Endothelial cell of umbilical vein (primary cell): Measurements from ENCODE around the gene GOLGA6A. TPM values are rescaled to one million over a fixed set of nuclear protein-coding genes. Genes with fewer than 3 reads are reported as not detected.
"Not testable (repeated sequence)": the region's sequence is repeated elsewhere in the genome, so short reads cannot be mapped to it uniquely, and the experiment has no call there.

ENCODE experiments used
- BruUV-seq: library from RNA; stranded (reverse); fragments of 400-500 nt; replicated peaks from 2 replicates; lab custom pipeline; 2021; lab: Mats Ljungman, UMichigan
- CTCF ChIA-PET: fragments of 300-600, 350-600 bp; sonication (Branson Sonifier 250); formaldehyde crosslinking; loops from one replicate; lab custom pipeline; 2021; ENCODE audit warnings: antibody characterized with exemption, inconsistent platforms; lab: Charles Lee
- POLR2A ChIA-PET: fragments of 300-600, 350-600 bp; sonication (Branson Sonifier 250); formaldehyde crosslinking; loops from one replicate; lab custom pipeline; 2021; ENCODE audit warnings: antibody characterized with exemption, inconsistent platforms; lab: Charles Lee
- DNase-seq: peaks from one replicate; pipeline ENCODE4 v3.0.0-alpha.2; 2011; ENCODE audit warnings: low read depth, low spot score
- FAIRE-seq: peaks from 2 replicates; lab custom pipeline; 2011; peaks lifted over from hg19 to GRCh38; lab: Jason Lieb, UNC
- H2AFZ ChIP-seq: 2 replicates; pipeline ENCODE4 v1.6.0; 2012; ENCODE audit warnings: low read depth, low read length, control low read depth, inconsistent platforms
- H3K27ac ChIP-seq: 2 replicates; pipeline ENCODE4 v1.5.1; 2011; ENCODE audit warnings: low read depth, mild to moderate bottlenecking, control low read depth, low read length, moderate library complexity; ENCODE audit not compliant: insufficient read depth
- H3K27me3 ChIP-seq, 2 experiments: 2 replicates each; pipeline versions ENCODE4 v1.6.0 to v1.6.1; 2011; ENCODE audit warnings: low read length in 2 of 2, mixed read lengths in 1 of 2; ENCODE audit not compliant: control insufficient read depth in 2 of 2, insufficient read depth in 2 of 2
- H3K36me3 ChIP-seq, 2 experiments: 2 replicates in 1 of 2; 3 replicates in 1 of 2; pipeline ENCODE4 v1.5.1; 2011; ENCODE audit warnings: low read length in 2 of 2, mild to moderate bottlenecking in 1 of 2, moderate library complexity in 1 of 2; ENCODE audit not compliant: control insufficient read depth in 2 of 2, insufficient read depth in 2 of 2; ENCODE audit errors: extremely low read depth in 1 of 2
- H3K4me1 ChIP-seq: 3 replicates; pipeline ENCODE4 v1.5.1; 2011; ENCODE audit warnings: mild to moderate bottlenecking, low read length; ENCODE audit not compliant: control insufficient read depth, insufficient read depth; ENCODE audit errors: extremely low read depth
- H3K4me2 ChIP-seq: 2 replicates; pipeline ENCODE4 v1.6.1; 2011; ENCODE audit warnings: low read length, control low read depth, mixed read lengths; ENCODE audit not compliant: insufficient read depth
- H3K4me3 ChIP-seq, 3 experiments: fragments of 200-600 bp in 1 of 3; sonication (generic), shearing (Covaris generic) in 1 of 3; replicated peaks in 1 of 3; 2 replicates each; pipeline ENCODE4 v1.5.1; 2011 to 2016; ENCODE audit warnings: control low read depth in 3 of 3, low read length in 3 of 3, mild to moderate bottlenecking in 2 of 3, inconsistent platforms in 1 of 3, low read depth in 1 of 3, moderate library complexity in 1 of 3; ENCODE audit not compliant: insufficient read depth in 1 of 3
- H3K79me2 ChIP-seq: 2 replicates; pipeline ENCODE4 v1.6.0; 2012; ENCODE audit warnings: low read length, inconsistent platforms; ENCODE audit not compliant: control insufficient read depth, insufficient read depth
- H3K9ac ChIP-seq: replicated peaks from 2 replicates; pipeline ENCODE3; 2011; ENCODE audit warnings: low read length, control low read depth; ENCODE audit not compliant: insufficient read depth; ENCODE audit errors: extremely low read depth
- H3K9me1 ChIP-seq: replicated peaks from 3 replicates; pipeline ENCODE4 v1.6.0; 2011; ENCODE audit warnings: mild to moderate bottlenecking, low read length; ENCODE audit not compliant: control insufficient read depth, insufficient read depth; ENCODE audit errors: extremely low read depth
- H3K9me3 ChIP-seq: replicated peaks from 2 replicates; pipeline ENCODE4 v1.5.1; 2012; ENCODE audit warnings: low read length, inconsistent platforms; ENCODE audit not compliant: control insufficient read depth, insufficient read depth
- H4K20me1 ChIP-seq: replicated peaks from 2 replicates; pipeline ENCODE3; 2011; ENCODE audit warnings: mild to moderate bottlenecking, low read length; ENCODE audit not compliant: control insufficient read depth, insufficient read depth; ENCODE audit errors: extremely low read depth
- CTCF ChIP-seq, 2 donors: IDR thresholded peaks; 1 replicate in 1 of 2; 2 replicates in 1 of 2; pipeline ENCODE4 v1.5.1; 2011; ENCODE audit warnings: low read length in 2 of 2, mild to moderate bottlenecking in 2 of 2, moderate library complexity in 2 of 2, control low read depth in 1 of 2, inconsistent platforms in 1 of 2, low read depth in 1 of 2; ENCODE audit not compliant: insufficient read depth in 1 of 2; ENCODE audit errors: extremely low read depth in 1 of 2
- EZH2 ChIP-seq: IDR thresholded peaks from 2 replicates; pipeline ENCODE4 v1.6.1; 2012; ENCODE audit warnings: borderline replicate concordance, low read depth, mild to moderate bottlenecking, moderate library complexity, low read length, inconsistent platforms; ENCODE audit not compliant: severe bottlenecking
- FOS ChIP-seq: IDR thresholded peaks from 2 replicates; pipeline ENCODE4 v1.6.1; 2011; ENCODE audit warnings: mild to moderate bottlenecking, low read length, moderate library complexity, borderline replicate concordance; ENCODE audit not compliant: insufficient read depth
- GATA2 ChIP-seq: IDR thresholded peaks from 2 replicates; pipeline ENCODE4 v1.7.0; 2011; ENCODE audit warnings: low read depth, mild to moderate bottlenecking, moderate library complexity, mixed read lengths, low read length; ENCODE audit not compliant: insufficient read length, insufficient read depth
- JUN ChIP-seq: IDR thresholded peaks from 2 replicates; pipeline ENCODE4 v1.6.1; 2011; ENCODE audit warnings: borderline replicate concordance, low read depth; ENCODE audit not compliant: insufficient read length, insufficient read depth
- MYC ChIP-seq: IDR thresholded peaks from one replicate; pipeline ENCODE4 v1.6.1; 2011; ENCODE audit warnings: mild to moderate bottlenecking, low read depth, low read length
- POLR2A ChIP-seq: IDR thresholded peaks from 2 replicates; pipeline ENCODE4 v1.6.1; 2012; ENCODE audit warnings: low read depth, mild to moderate bottlenecking, control low read depth, low read length
- POLR2AphosphoS5 ChIP-seq: IDR thresholded peaks from 2 replicates; pipeline ENCODE4 v1.6.1; 2012; ENCODE audit warnings: low read depth, mild to moderate bottlenecking, control low read depth, low read length, moderate library complexity; ENCODE audit not compliant: insufficient read depth
- dilution Hi-C: fragments of 300-500 bp; cut with MboI; formaldehyde crosslinking; loops from one replicate; pipeline ENCODE4 v1.15.0; 2019; ENCODE audit warnings: low sequenced_read_pairs; ENCODE audit not compliant: extremely low pct_ligation_motif_present
- intact Hi-C: fragments of 100-400 bp; cut with micrococcal nuclease; formaldehyde crosslinking; loops from one replicate; pipeline ENCODE4 v1.10.0; 2022
- polyA plus RNA-seq, 4 experiments: library from polyadenylated mRNA; depleted of rRNA in 3 of 4; stranded (reverse) in 3 of 4; unstranded in 1 of 4; fragments of >200 nt; gene quantifications; 2 replicates each; pipeline versions ENCODE4 v1.2.1 to v1.2.3, GENCODE V29; 2011 to 2012; ENCODE audit warnings: missing spikeins in 1 of 4
- total RNA-seq: library from RNA; stranded (reverse); gene quantifications from 2 replicates; pipeline ENCODE4 v1.2.3, GENCODE V29; 2021
- TF ChIP-seq, protein P1 (sequence below): IDR thresholded peaks from 2 replicates; pipeline ENCODE4 v1.6.1; 2011; ENCODE audit not compliant: insufficient read depth, insufficient read length

GOLGA6A gene
- total and polyA plus RNA-seq, 2 donors (not counting 3 experiments of a cell fraction or from before 2014, with no cell fraction given): not detected

- no peak overlapping the region for H3K4me2 ChIP-seq
- DNase-seq: no peak
- H3K36me3 ChIP-seq: no peaks in the 10 kb centered on the region
- H3K27me3 ChIP-seq: peaks cover 7 to 16% of the 10 kb centered on the region in 2 experiments
- H3K9me1 ChIP-seq: no peaks in the 10 kb centered on the region
- no peak overlapping the region for H3K9ac ChIP-seq
- no peaks in the 10 kb centered on the region for H3K9me3 ChIP-seq
- intact Hi-C loops (no loop called here), dilution Hi-C loops (no loop called here)
- CTCF ChIA-PET: no interaction called here
- TF ChIP-seq MYC (no peak), EZH2 (no peak), CTCF (IDR thresholded peaks at IDR 0.05; ENCODE audit: extremely low read depth in 1 of 2, insufficient read depth in 1 of 2, low read depth in 1 of 2, low read length in 2 of 2) (no peak), POLR2AphosphoS5 (no peak), POLR2A (no peak), FOS (no peak), GATA2 (no peak), JUN (no peak)
- TF ChIP-seq, protein P1, sequence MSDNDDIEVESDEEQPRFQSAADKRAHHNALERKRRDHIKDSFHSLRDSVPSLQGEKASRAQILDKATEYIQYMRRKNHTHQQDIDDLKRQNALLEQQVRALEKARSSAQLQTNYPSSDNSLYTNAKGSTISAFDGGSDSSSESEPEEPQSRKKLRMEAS: no peak
- no peak for FAIRE-seq
- H4K20me1 ChIP-seq: no peaks in the 10 kb centered on the region
- BruUV-seq: no TSS peak
- H3K27ac ChIP-seq: no peak overlapping the region
- H3K79me2 ChIP-seq: no peaks in the 10 kb centered on the region
- no peaks in the 10 kb centered on the region for H3K4me1 ChIP-seq
- POLR2A ChIA-PET: no interaction called here
- H2AFZ ChIP-seq: no peak overlapping the region
- H3K4me3 ChIP-seq: no peak overlapping the region
Observed at GRCh38 chr15:74060251-74060650, 22.1 kb downstream of the GOLGA6A start.

DNA sequence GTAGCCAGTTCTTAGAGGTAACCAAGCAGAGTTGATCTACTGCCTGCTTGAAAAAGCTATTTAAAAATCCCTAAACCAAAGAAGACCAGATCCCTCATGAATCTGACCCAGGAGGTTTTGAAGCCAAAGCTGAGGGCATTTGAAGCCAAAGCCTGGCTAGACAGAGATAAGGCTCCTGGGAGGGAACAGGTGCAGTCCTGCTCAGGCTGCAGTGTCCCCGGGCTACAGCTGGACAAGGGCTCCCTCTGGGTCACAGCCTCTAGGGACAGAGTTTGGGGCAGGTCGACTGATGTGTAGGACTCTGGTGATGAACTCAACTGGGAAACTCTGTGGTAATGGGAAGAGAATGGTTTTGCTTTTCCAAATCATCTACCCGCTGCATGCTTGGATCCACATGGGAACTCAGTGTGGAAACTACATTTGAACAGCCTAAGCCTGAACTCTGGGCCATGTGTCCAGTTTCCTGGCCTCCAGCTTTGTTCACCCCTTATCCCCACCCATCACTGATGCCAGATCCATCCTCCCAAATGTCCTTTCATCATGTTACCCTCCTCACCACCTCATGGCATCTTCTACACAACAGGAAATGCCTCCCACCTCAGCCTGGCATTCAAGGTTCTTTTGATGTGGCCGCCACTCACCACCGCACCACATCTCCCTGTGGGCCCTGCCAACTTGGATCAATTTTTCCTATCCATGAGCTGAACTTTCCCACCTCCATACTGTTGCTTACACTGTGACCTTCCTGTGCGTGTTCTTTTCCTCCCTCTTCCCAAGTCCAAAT, 23.1 kb downstream of the GOLGA6A start:
- H3K9ac ChIP-seq, H3K27ac ChIP-seq, H3K4me1 ChIP-seq, POLR2A ChIA-PET, intact Hi-C loops, H3K36me3 ChIP-seq, H3K4me3 ChIP-seq, H3K9me3 ChIP-seq, H3K79me2 ChIP-seq, H3K4me2 ChIP-seq, FAIRE-seq, DNase-seq, dilution Hi-C loops, BruUV-seq, H2AFZ ChIP-seq, H3K9me1 ChIP-seq, H4K20me1 ChIP-seq: not testable (repeated sequence)
- CTCF ChIA-PET: interaction anchor here (1.0 to 1.2 kb wide), 2 partner anchors 11 to 263 kb away, joined by 3 read pairs; no protein-coding TSS in a partner anchor
- H3K27me3 ChIP-seq: peaks cover 7 to 16% of the 10 kb centered on the region in 2 experiments
